Osteocyte (in vitro differentiated cells): ENCODE results near the gene PEPD. TPM values are rescaled to one million over a fixed set of nuclear protein-coding genes. Genes with fewer than 3 reads are reported as not detected.

Experiments used
- DNase-seq: peaks from one replicate; pipeline ENCODE4 v3.0.0; 2021; ENCODE audit warnings: mixed read lengths; ENCODE audit not compliant: unreplicated experiment; ENCODE audit errors: extremely low spot score
- H3K27ac Mint-ChIP-seq: one replicate; pipeline ENCODE4 v1.8.0; 2021; ENCODE audit warnings: mild to moderate bottlenecking, mixed read lengths; ENCODE audit not compliant: unreplicated experiment
- H3K27me3 Mint-ChIP-seq: one replicate; pipeline ENCODE4 v1.8.0; 2021; ENCODE audit warnings: mixed read lengths; ENCODE audit not compliant: unreplicated experiment
- H3K36me3 Mint-ChIP-seq: one replicate; pipeline ENCODE4 v1.8.0; 2021; ENCODE audit warnings: mixed read lengths; ENCODE audit not compliant: unreplicated experiment
- H3K4me1 Mint-ChIP-seq: one replicate; pipeline ENCODE4 v1.8.0; 2021; ENCODE audit warnings: mixed read lengths; ENCODE audit not compliant: unreplicated experiment
- H3K4me3 Mint-ChIP-seq: one replicate; pipeline ENCODE4 v1.8.0; 2021; ENCODE audit warnings: mild to moderate bottlenecking, moderate library complexity, mixed read lengths; ENCODE audit not compliant: unreplicated experiment
- H3K9me3 Mint-ChIP-seq: one replicate; pipeline ENCODE4 v1.8.0; 2021; ENCODE audit warnings: mixed read lengths; ENCODE audit not compliant: unreplicated experiment
- total RNA-seq: library from RNA; stranded (reverse); gene quantifications from 2 replicates; pipeline ENCODE4 v1.2.1, GENCODE V29; 2021
- TF ChIP-seq, protein P1 (sequence below): fragments of 200-600 bp; sonication (generic); IDR thresholded peaks from 2 replicates; pipeline ENCODE4 v1.5.0; 2021; ENCODE audit warnings: antibody characterized with exemption, mild to moderate bottlenecking, moderate library complexity

PEPD gene
- total RNA-seq, 1 donor from 2014 or later: 106 TPM

DNA sequence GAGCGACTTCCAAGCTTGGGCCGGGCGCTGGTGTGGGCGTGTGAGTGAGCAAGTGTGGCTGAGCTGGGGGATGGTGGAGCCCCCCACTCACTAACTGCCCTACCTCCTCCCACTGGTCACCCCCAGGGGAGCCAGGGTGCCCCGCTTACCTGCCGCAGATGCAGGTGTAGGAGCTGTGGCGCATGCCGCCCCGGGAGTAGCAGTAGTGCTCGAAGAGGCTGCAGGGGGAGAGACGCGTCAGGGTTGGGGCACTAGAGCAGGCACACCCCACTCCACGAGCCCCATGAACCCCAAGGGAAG is 108.2 kb downstream of the PEPD start:
- peaks cover 2% of the 10 kb centered on the region for H3K36me3 Mint-ChIP-seq
- H3K9me3 Mint-ChIP-seq: no peaks in the 10 kb centered on the region
- TF ChIP-seq, protein P1, sequence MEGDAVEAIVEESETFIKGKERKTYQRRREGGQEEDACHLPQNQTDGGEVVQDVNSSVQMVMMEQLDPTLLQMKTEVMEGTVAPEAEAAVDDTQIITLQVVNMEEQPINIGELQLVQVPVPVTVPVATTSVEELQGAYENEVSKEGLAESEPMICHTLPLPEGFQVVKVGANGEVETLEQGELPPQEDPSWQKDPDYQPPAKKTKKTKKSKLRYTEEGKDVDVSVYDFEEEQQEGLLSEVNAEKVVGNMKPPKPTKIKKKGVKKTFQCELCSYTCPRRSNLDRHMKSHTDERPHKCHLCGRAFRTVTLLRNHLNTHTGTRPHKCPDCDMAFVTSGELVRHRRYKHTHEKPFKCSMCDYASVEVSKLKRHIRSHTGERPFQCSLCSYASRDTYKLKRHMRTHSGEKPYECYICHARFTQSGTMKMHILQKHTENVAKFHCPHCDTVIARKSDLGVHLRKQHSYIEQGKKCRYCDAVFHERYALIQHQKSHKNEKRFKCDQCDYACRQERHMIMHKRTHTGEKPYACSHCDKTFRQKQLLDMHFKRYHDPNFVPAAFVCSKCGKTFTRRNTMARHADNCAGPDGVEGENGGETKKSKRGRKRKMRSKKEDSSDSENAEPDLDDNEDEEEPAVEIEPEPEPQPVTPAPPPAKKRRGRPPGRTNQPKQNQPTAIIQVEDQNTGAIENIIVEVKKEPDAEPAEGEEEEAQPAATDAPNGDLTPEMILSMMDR: no peak
- no peak for DNase-seq
- H3K4me1 Mint-ChIP-seq: peaks cover 12% of the 10 kb centered on the region
- no peak overlapping the region for H3K27ac Mint-ChIP-seq
- no peaks in the 10 kb centered on the region for H3K27me3 Mint-ChIP-seq
- no peak overlapping the region for H3K4me3 Mint-ChIP-seq

DNA sequence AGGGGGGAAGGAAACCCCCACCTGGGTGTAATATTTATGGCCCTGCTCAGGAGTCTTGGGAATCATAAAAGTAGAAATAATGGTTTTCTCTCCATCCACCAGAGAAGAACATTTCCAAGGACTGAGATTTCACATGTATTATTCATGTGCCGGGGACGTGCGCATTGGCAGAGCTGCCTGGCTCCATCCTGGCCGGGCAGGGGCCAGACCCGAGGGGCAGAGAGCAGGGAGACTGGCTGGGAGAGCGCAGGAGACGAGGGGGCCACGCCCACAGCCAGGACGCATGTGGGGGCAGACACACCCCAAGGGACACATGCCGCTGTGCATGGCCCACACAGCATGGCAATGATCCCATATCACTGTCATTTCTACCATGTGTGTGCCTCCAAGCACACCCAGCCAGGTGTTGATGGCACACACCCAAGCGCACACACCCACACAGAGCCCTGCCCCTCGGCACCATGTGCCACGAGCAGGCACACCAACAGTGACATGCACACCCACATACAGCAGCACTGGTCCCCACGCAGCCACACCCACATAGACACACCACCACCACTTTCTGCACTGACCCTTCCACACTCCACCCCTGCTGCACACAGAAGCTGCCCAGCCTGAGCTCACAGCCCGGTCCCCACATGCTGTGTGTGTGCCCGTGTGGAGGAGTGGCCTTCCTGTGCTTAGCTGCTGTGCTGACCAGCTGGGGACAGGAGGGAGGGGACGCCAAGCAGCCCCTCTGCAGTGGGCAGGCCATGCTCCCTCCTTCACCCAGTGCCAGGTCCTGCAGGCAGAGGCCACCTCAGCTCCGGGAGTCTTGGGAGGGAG is 108.8 kb downstream of the PEPD start:
- peaks cover 2% of the 10 kb centered on the region for H3K36me3 Mint-ChIP-seq
- H3K4me1 Mint-ChIP-seq: peaks cover 12% of the 10 kb centered on the region
- H3K27ac Mint-ChIP-seq: no peak overlapping the region
- H3K27me3 Mint-ChIP-seq: no peaks in the 10 kb centered on the region
- TF ChIP-seq, protein P1: no peak
- H3K9me3 Mint-ChIP-seq: no peaks in the 10 kb centered on the region
- DNase-seq: no peak
- H3K4me3 Mint-ChIP-seq: no peak overlapping the region

DNA sequence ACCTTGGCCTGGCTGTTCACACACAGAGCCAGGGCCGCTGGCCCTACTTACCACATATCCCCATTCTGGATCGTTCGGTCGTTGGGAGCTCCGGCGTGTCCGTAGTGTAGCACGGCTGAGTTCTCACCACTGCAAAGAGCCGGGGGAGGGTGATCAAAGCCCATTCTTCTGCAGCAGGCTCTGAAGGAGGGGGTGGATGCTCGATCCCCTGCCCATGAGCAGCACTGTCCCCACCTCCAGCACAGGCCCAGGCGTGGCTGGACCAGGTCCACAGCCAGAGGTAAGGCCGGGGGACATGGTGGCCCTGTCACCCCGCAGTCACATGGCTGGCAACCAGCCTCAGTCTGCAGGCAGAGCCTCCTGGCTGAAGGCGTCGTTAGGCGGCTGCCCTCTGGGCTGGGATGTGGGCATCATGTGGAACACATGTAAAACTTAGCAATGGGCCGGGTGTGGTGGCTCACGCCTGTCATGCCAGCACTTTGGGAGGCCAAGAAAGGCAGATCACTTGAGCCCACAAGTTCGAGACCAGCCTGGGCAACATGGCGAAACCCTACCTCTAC is 109.9 kb downstream of the PEPD start:
- no peak overlapping the region for H3K27ac Mint-ChIP-seq
- no peak overlapping the region for H3K4me3 Mint-ChIP-seq
- H3K4me1 Mint-ChIP-seq: peaks cover 12% of the 10 kb centered on the region
- peaks cover 2% of the 10 kb centered on the region for H3K36me3 Mint-ChIP-seq
- TF ChIP-seq, protein P1: no peak
- no peaks in the 10 kb centered on the region for H3K9me3 Mint-ChIP-seq
- no peaks in the 10 kb centered on the region for H3K27me3 Mint-ChIP-seq
- no peak for DNase-seq

DNA sequence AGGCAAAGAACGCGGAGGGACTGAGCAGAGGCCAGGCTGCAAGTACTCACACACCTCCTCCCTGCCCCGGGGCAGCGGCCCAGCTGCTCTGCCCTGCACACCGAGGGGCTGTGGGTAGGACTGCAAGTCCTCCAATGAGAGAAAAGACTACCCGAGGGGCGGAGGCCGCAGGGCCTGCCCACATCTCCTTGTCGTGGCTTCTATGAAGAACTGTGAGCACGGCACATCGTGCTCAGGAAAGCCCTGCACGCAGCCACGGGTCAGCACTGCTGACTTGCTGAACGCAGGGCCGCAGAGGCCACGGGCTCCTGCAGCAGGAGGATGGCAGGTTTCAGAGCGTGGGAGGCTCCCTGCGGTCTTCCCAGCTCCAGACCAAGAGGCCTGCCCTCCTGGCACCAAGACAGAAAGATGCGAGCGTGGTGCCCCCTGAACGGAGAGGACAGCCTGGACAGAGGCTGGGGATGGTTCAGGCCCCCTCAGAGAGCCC is 110.6 kb downstream of the PEPD start:
- TF ChIP-seq, protein P1: no peak
- Mint-ChIP-seq H3K4me3 (no peak overlapping the region), H3K27ac (no peak overlapping the region), H3K36me3 (peaks cover 2% of the 10 kb centered on the region), H3K9me3 (no peaks in the 10 kb centered on the region), H3K4me1 (peaks cover 9% of the 10 kb centered on the region), H3K27me3 (no peaks in the 10 kb centered on the region)
- no peak for DNase-seq

DNA sequence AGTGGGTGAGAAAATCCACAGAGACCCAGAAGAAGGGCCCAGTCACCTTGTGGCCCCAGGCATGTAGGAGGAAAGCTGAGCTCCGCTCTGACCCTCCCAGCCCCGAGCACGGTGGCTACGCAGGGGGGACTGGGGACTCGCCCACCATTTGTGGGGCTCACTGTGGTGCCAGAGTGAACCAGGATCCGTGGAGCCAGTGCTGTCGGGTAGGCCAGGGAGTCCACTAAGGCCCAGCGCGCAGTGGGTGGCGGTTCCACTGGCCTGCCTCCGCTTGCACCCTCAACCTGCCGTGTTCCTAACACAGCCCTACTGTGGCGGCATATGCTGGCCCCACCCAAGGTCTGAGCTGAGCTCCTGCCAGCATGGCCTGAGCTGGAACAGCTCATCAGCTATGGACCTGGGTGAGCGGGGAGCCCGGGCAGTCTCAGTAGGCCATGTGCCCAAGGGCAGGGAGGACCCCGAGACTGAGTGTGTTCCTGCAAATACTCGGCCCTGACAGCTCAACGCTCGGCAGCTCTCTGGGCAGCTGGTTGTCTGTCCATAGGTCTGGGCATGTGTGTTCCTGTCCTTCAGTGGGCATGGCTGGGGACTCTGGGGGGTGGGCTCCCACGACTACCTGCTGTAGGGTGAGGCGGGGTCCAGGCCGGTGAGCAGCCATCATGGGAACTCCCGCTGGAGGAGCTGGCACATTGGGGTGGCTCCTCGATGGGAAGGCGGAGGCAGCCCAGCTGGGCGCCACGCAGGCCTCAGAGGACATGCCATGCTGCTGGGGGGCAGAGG is 111.5 kb downstream of the PEPD start:
- Mint-ChIP-seq H3K9me3 (no peaks in the 10 kb centered on the region), H3K27ac (no peak overlapping the region), H3K4me3 (no peak overlapping the region), H3K27me3 (no peaks in the 10 kb centered on the region), H3K36me3 (peaks cover 2% of the 10 kb centered on the region), H3K4me1 (peaks cover 9% of the 10 kb centered on the region)
- DNase-seq: no peak
- TF ChIP-seq, protein P1: no peak
